SKM-1 treated with dmso at 0.1 percent for 144 hours (cell line): Measurements from ENCODE around the gene GPR84.
"Not testable (repeated sequence)": the region's sequence is repeated elsewhere in the genome, so short reads cannot be mapped to it uniquely, and the experiment has no call there.

Experiments
- DNase-seq: peaks from one replicate; lab custom pipeline; 2025; ENCODE audit not compliant: unreplicated experiment; lab: John Stamatoyannopoulos, UW

The GPR84 gene

DNA sequence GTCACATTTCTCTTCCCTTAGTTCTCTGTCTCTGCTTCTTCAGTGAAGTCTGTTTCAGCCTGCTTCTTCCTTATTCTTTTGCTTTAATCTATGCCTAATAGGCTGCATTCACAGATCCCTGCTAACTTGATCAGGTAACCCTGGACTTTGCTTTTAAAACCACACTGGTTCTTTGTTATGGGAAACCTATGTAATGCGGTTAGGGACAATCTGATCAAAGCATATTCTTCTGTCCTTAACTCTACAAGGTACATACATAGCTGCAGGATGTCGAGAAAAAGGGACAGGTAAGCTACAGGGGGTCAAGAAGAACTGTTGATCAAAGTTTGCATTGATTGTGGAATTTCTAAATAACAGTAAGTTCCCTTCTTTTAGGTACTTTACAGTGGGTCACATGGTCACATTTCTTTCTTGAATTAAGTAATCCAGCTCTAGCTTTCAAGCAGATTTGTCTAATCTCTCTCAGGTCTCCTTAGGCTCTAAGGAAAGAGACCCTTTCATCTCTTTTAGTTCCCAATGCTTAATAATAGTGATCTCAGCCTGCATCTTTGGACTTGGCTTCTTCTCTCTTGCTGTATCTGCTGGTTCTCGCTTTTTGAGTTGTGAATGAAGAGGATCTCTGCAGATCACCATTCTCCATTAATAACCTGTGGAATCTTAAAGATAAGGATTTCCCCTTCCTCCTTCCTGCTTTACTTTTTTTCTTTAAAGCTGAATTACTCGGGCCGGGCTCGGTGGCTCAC is 35.5 kb downstream of the GPR84 start:
- DNase-seq: no peak

DNA sequence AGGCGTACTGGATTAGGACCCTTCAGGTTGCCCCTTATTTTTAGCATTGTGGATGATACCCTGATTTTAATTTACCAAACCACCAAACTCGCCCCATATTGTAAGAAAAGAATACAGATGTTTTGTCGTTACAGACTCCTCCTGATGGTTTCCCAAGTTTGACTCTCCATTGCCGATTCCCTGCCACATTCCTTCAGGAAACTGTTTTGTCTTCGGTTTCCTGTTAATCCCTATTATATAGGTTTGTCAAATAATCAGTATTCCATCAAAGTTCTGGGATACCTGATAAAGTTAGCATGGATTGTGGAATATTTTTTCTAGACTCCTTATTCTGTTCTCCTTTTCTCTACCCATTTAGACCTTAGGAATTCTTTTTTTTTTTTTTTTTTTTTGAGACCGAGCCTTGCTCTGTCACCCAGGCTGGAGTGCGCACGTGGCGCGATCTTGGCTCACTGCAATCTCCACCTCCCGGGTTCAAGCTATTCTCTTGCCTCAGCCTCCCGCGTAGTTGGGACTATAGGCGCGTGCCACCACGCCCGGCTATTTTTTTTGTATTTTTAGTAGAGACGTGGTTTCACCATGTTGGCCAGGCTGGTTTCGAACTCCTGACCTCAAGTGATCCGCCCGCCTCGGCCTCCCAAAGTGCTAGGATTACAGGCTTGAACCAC is 38.7 kb downstream of the GPR84 start:
- not testable (repeated sequence) for DNase-seq

DNA sequence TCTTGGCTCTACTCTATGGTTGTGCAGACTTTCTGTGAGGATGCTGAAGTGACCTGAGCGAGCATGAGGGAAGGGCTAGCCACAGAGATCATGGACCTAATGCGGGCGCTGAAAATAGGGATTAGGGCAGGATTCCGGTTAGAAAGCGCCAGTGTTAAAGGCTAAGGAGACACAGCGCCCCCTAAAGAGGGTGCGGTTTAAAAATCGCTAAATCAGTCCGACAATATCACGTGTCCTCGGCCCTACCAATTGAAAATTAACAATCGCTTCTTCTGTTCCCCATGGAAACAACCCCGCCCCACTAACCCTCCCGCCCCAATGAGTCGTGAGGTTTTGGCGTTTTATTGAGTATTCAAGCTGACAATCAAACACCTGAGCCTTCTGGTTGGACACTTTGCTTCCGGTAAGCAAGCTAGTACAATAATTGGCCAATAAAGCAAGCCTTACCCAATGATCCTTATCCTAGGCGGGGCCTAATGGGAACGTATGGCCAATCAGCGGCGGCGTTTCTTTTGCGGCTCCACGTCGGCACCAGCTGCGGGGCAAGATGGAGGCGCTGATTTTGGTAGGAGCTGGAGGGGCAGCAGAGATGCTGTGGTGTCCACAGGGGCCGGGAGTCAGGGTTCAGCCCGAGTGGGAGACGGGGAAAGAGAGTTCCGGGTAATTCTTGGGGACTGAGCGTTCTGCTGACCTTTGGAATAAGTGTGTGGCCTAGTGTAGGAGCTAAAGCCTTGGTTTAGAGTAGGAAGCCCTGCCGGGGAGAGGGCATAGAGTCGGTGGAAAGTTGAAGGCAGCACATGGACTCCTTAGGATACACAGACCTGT is 39.5 kb downstream of the GPR84 start, which contains the start of gene COPZ1:
Gene COPZ1, plus strand, starts transcription at position 515 of the 825 bp plus-strand sequence. Its CDS starts 33 bp downstream, at position 548.
- DNase-seq: peak; percentile 99

DNA sequence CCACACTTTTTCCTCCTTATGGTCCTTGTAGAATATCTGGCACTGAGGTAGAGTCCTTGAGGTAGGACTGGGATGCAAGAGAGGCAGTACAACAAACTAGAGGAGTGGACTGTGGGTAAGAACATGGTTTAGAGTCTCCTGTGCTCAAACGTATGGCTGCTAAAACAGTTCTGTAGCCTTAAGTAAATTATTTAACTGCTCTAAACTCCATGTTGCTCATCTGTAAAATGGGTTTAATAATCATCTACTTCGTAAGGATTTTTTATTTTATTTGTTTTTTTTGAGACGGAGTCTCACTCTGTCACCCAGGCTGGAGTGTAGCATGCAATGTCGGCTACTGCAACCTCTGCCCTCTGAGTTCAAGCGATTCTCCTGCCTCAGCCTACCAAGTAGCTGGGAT is 42.9 kb downstream of the GPR84 start:
- no peak for DNase-seq
